ENCODE measurements around the gene HHAT. TPM values are rescaled to one million over a fixed set of nuclear protein-coding genes. Genes with fewer than 3 reads are reported as not detected.

The HHAT gene
- total and polyA plus RNA-seq, 9 of the 15 experiments (the other 6 are each of a cell fraction or from before 2014, with no cell fraction given), result 0.07 to 0.16 (median 0.13) TPM; not detected in 1

DNA sequence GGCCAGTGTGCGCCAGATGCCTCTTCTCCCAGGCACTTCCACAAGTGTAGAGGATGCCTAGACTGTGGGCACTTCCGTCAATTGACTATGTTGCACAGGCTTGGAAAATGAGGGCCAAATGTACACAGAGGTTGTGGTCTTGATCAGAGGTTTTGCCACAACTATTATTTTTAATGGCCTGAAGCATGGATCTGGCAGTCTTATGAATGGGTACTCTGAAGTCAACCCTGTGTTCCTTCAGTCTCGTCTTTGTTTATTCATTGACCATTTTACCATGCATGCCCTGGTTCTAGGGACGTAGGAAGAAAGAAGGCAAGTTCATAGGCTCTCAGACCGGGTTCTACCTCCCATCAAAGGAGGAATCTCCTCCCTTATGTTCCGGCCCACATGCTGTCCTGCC lies 329.1 kb downstream of the HHAT start:
- H3K79me2 ChIP-seq (ENCODE audit: control insufficient read depth, insufficient read depth, low read length), result no peaks in the 10 kb centered on the region
- CTCF ChIA-PET (ENCODE audit: low intra/inter-chr PET ratio), result no interaction called here
- no peaks in the 10 kb centered on the region for H3K9me1 ChIP-seq (ENCODE audit: control insufficient read depth, insufficient read depth, low read length)
- FAIRE-seq (no peak), DNase-seq (ENCODE audit: extremely low read depth in 1 of 4, low spot score in 3 of 4) (no peak), ATAC-seq (no peak)
- H3K4me2 ChIP-seq (ENCODE audit: insufficient read depth, low read length), result no peak overlapping the region
- WGBS (ENCODE audit: insufficient coverage, low coverage, missing lambda C conversion rate), result under 1% methylated on average over 6 of the region's 6 CpGs
- H2AFZ ChIP-seq (ENCODE audit: low read depth, low read length), result no peak overlapping the region
- no peaks in the 10 kb centered on the region for H3K27me3 ChIP-seq (ENCODE audit: control insufficient read depth in 2 of 2, insufficient read depth in 2 of 2, low read length in 2 of 2)
- H3K4me1 ChIP-seq (replicated peaks in 1 of 2; ENCODE audit: control insufficient read depth in 2 of 2, insufficient read depth in 2 of 2, low read length in 2 of 2), result no peaks in the 10 kb centered on the region
- H3K9me3 ChIP-seq (replicated peaks; ENCODE audit: control insufficient read depth, insufficient read depth, low read depth, low read length), result peaks cover 4% of the 10 kb centered on the region
- BruUV-seq (replicated peaks), result no TSS peak
- no peaks in the 10 kb centered on the region for H4K20me1 ChIP-seq (replicated peaks; ENCODE audit: control insufficient read depth, insufficient read depth, low read length)
- H3K9ac ChIP-seq (ENCODE audit: insufficient read depth in 1 of 2, low read depth in 2 of 2, low read length in 2 of 2), result no peak overlapping the region
- in situ Hi-C loops (cut with MboI) (no loop called here), intact Hi-C loops (cut with micrococcal nuclease) (no loop called here)
- no peak overlapping the region for H3K27ac ChIP-seq (ENCODE audit: extremely low read depth, low read depth, low read length)
- POLR2A ChIA-PET, result no interaction called here
- H3K36me3 ChIP-seq (ENCODE audit: control insufficient read depth, insufficient read depth, low read length), result no peaks in the 10 kb centered on the region
- H3K4me3 ChIP-seq, result no peak overlapping the region
- TF ChIP-seq PTBP1 (IDR thresholded peaks at IDR 0.05; ENCODE audit: low read depth, low read length) (no peak), GTF2E2 (tag; IDR thresholded peaks at IDR 0.05) (no peak), ZNF165 (CRISPR knock-in tag; IDR thresholded peaks at IDR 0.05; ENCODE audit: borderline replicate concordance) (no peak), EP300 (IDR thresholded peaks at IDR 0.05; ENCODE audit: low read length) (no peak), FOSL1 (tag; conservative IDR thresholded peaks at IDR 0.05) (no peak)
- TF ChIP-seq, protein P1, sequence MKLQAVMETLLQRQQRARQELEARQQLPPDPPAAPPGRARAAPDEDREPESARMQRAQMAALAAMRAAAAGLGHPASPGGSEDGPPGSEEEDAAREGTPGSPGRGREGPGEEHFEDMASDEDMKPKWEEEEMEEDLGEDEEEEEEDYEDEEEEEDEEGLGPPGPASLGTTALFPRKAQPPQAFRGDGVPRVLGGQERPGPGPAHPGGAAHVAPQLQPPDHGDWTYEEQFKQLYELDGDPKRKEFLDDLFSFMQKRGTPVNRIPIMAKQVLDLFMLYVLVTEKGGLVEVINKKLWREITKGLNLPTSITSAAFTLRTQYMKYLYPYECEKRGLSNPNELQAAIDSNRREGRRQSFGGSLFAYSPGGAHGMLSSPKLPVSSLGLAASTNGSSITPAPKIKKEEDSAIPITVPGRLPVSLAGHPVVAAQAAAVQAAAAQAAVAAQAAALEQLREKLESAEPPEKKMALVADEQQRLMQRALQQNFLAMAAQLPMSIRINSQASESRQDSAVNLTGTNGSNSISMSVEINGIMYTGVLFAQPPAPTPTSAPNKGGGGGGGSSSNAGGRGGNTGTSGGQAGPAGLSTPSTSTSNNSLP (IDR thresholded peaks at IDR 0.05; ENCODE audit: borderline replicate concordance, low read depth, low read length), result no peak
- TF ChIP-seq, protein P2, sequence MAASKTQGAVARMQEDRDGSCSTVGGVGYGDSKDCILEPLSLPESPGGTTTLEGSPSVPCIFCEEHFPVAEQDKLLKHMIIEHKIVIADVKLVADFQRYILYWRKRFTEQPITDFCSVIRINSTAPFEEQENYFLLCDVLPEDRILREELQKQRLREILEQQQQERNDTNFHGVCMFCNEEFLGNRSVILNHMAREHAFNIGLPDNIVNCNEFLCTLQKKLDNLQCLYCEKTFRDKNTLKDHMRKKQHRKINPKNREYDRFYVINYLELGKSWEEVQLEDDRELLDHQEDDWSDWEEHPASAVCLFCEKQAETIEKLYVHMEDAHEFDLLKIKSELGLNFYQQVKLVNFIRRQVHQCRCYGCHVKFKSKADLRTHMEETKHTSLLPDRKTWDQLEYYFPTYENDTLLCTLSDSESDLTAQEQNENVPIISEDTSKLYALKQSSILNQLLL (CRISPR knock-in tag; IDR thresholded peaks at IDR 0.05; ENCODE audit: borderline replicate concordance), result no peak
